Gastrocnemius medialis (tissue), 4 donors: ENCODE measurements around the gene ETV6. TPM values are rescaled to one million over a fixed set of nuclear protein-coding genes. Genes with fewer than 3 reads are reported as not detected.

Source experiments
- ATAC-seq, 2 donors: fragments of 150-250 bp; one replicate each; pipeline ENCODE4 v1.9.1; 2016
- DNase-seq, 2 donors: peaks; one replicate each; pipeline ENCODE4 v3.0.0-alpha.2; 2019
- H3K27ac ChIP-seq, 4 donors: fragments of 200-600 bp; sonication (generic); 1 replicate in 1 of 4; 2 replicates in 3 of 4; pipeline ENCODE4 v1.5.1; 2016 to 2018; ENCODE audit warnings: mild to moderate bottlenecking in 2 of 4, moderate library complexity in 1 of 4
- H3K27me3 ChIP-seq, 3 donors: fragments of 200-600 bp; sonication (generic) in 2 of 3; 1 replicate in 1 of 3; 2 replicates in 2 of 3; pipeline versions ENCODE4 v1.5.1 to v1.6.0; 2016 to 2019; ENCODE audit warnings: mild to moderate bottlenecking in 1 of 3, moderate library complexity in 1 of 3
- H3K36me3 ChIP-seq, 2 donors: fragments of 200-600 bp; sonication (generic) in 1 of 2; one replicate each; pipeline ENCODE4 v1.5.1; 2017 to 2018
- H3K4me1 ChIP-seq, 2 donors: fragments of 200-600 bp; sonication (generic) in 1 of 2; one replicate each; pipeline ENCODE4 v1.5.1; 2016 to 2017; ENCODE audit warnings: mild to moderate bottlenecking in 2 of 2
- H3K4me3 ChIP-seq, 4 donors: fragments of 200-600 bp; sonication (generic) in 3 of 4; 1 replicate in 1 of 4; 2 replicates in 3 of 4; pipeline ENCODE4 v1.5.1; 2016 to 2019; ENCODE audit warnings: mild to moderate bottlenecking in 2 of 4
- H3K9me3 ChIP-seq, 3 donors: fragments of 200-600 bp; sonication (generic) in 2 of 3; 1 replicate in 1 of 3; 2 replicates in 2 of 3; pipeline ENCODE4 v1.5.1; 2016 to 2019
- POLR2A ChIP-seq, 2 donors: fragments of 450-650 bp; IDR thresholded peaks; one replicate each; pipeline ENCODE4 v1.6.1; 2017; ENCODE audit warnings: antibody characterized with exemption in 2 of 2, mild to moderate bottlenecking in 2 of 2, moderate library complexity in 2 of 2
- in situ Hi-C, 4 donors: fragments of 200-750 bp; cut with MboI; loops; one replicate each; pipeline versions ENCODE4 v1.15.0 to v1.8.0; 2017; ENCODE audit warnings: low sequenced_read_pairs in 4 of 4
- intact Hi-C: fragments of 100-400 bp; cut with DNase I; formaldehyde crosslinking; loops from one replicate; pipeline ENCODE4 v1.15.1; 2023; ENCODE audit warnings: low total_unique reads
- total RNA-seq, 4 donors: library from RNA; depleted of rRNA; stranded (reverse); fragments of >200 nt; gene quantifications; one replicate each; pipeline versions ENCODE4 v1.1.0 to v1.2.3, GENCODE V29; 2016
- TF ChIP-seq, protein P1 (sequence below), 5 experiments: fragments of 450-650 bp in 3 of 5; fragments of 200-600 bp in 2 of 5; sonication (generic) in 2 of 5; IDR thresholded peaks in 4 of 5; conservative IDR thresholded peaks in 1 of 5; 1 replicate in 4 of 5; 2 replicates in 1 of 5; pipeline ENCODE4 v1.5.1; 2016 to 2019; ENCODE audit warnings: antibody characterized with exemption in 5 of 5, mild to moderate bottlenecking in 3 of 5, moderate library complexity in 3 of 5

Gene ETV6
- total RNA-seq, 4 donors from 2014 or later, result 2.8 to 5.9 (median 3.3) TPM

DNA sequence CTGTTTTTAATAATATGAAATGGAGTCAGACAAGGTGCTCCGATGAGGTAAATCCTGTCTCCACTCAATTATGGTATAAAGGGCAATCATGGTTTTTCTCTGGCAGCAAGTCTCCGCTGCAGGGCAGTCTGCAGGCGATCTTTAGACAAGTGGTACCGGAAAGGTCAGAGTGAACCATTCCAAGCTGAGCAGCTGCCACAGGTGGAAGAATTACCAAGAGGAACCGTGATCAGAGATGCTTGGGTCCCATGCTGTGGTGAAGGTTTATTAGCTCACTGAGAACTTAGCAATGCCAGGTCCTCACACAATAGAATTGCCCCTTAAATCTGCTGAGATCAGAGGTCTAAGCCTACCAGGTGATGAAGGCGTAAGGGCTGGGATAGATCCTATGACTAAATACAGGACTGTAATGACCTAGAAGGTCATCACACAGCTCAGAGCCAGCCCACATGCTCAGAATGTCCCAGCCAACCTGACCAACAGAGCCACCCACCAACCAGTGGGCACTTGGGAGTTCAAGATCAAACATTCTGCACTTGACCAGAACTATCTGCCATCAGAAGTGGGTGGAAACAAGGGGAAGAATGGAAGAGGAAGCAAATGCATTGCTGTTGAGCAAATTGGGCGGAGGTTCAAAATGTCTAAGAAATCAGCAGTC is 246.1 kb downstream of the ETV6 start:
- Histone ChIP-seq H3K4me3 (no peak overlapping the region), H3K4me1 (no peaks in the 10 kb centered on the region), H3K9me3 (no peaks in the 10 kb centered on the region), H3K27ac (no peak overlapping the region), H3K27me3 (no peaks in the 10 kb centered on the region), H3K36me3 (no peaks in the 10 kb centered on the region)
- in situ Hi-C loops, result loop anchor here in 1 of 4 donors (25.0 kb wide), 1 partner anchor 92 kb away; no protein-coding TSS in a partner anchor
- TF ChIP-seq, protein P1, sequence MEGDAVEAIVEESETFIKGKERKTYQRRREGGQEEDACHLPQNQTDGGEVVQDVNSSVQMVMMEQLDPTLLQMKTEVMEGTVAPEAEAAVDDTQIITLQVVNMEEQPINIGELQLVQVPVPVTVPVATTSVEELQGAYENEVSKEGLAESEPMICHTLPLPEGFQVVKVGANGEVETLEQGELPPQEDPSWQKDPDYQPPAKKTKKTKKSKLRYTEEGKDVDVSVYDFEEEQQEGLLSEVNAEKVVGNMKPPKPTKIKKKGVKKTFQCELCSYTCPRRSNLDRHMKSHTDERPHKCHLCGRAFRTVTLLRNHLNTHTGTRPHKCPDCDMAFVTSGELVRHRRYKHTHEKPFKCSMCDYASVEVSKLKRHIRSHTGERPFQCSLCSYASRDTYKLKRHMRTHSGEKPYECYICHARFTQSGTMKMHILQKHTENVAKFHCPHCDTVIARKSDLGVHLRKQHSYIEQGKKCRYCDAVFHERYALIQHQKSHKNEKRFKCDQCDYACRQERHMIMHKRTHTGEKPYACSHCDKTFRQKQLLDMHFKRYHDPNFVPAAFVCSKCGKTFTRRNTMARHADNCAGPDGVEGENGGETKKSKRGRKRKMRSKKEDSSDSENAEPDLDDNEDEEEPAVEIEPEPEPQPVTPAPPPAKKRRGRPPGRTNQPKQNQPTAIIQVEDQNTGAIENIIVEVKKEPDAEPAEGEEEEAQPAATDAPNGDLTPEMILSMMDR (IDR thresholded peaks at IDR 0.05 in 4 of 5, conservative IDR thresholded peaks at IDR 0.05 in 1 of 5), result no peak
- TF ChIP-seq POLR2A (IDR thresholded peaks at IDR 0.05), result no peak
- intact Hi-C loops, result loop anchor here (10.0 kb wide), 1 partner anchor 139 kb away; no protein-coding TSS in a partner anchor
- no peak for DNase-seq
- no peak for ATAC-seq

GRCh38 chr12:11896417-11896929 is 247.0 kb downstream of the ETV6 start:
- no peaks in the 10 kb centered on the region for H3K9me3 ChIP-seq
- intact Hi-C loops, result loop anchor here (10.0 kb wide), 1 partner anchor 138 kb away; no protein-coding TSS in a partner anchor
- in situ Hi-C loops, result loop anchor here in 1 of 4 donors (25.0 kb wide), 1 partner anchor 91 kb away; no protein-coding TSS in a partner anchor
- no peaks in the 10 kb centered on the region for H3K4me1 ChIP-seq
- no peak overlapping the region for H3K4me3 ChIP-seq
- no peak for DNase-seq
- H3K27ac ChIP-seq, result no peak overlapping the region
- H3K36me3 ChIP-seq, result no peaks in the 10 kb centered on the region
- TF ChIP-seq POLR2A (IDR thresholded peaks at IDR 0.05), result no peak
- TF ChIP-seq, protein P1 (IDR thresholded peaks at IDR 0.05 in 4 of 5, conservative IDR thresholded peaks at IDR 0.05 in 1 of 5), result no peak
- no peak for ATAC-seq
- no peaks in the 10 kb centered on the region for H3K27me3 ChIP-seq

DNA sequence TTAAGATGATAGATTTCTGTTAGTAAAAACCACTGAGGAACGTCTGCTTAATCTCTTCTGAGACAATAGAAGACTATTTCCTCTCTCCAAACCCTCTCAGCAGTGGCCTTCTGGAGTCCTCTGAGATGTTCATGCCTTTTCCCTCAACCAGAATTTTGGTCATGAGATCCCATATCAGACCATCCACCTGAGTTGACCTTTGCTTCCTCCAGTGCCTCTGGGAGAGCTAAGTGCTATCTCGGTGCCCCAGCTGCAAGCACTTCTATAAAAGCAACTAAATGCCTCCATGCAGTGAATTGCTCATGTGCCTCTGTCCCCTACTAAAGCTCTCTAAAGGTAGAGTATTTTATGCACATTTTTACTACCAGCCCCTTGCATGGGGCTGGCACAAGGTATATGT is 248.4 kb downstream of the ETV6 start:
- H3K4me3 ChIP-seq, result no peak overlapping the region
- no peak for TF ChIP-seq POLR2A (IDR thresholded peaks at IDR 0.05)
- TF ChIP-seq, protein P1 (IDR thresholded peaks at IDR 0.05 in 4 of 5, conservative IDR thresholded peaks at IDR 0.05 in 1 of 5), result no peak
- H3K9me3 ChIP-seq, result no peaks in the 10 kb centered on the region
- no peak for ATAC-seq
- H3K4me1 ChIP-seq, result no peaks in the 10 kb centered on the region
- in situ Hi-C loops, result loop anchor here in 1 of 4 donors (25.0 kb wide), 1 partner anchor 89 kb away; no protein-coding TSS in a partner anchor
- intact Hi-C loops, result loop anchor here (10.0 kb wide), 1 partner anchor 137 kb away; no protein-coding TSS in a partner anchor
- H3K36me3 ChIP-seq, result no peaks in the 10 kb centered on the region
- no peak overlapping the region for H3K27ac ChIP-seq
- DNase-seq, result no peak
- H3K27me3 ChIP-seq, result no peaks in the 10 kb centered on the region

DNA sequence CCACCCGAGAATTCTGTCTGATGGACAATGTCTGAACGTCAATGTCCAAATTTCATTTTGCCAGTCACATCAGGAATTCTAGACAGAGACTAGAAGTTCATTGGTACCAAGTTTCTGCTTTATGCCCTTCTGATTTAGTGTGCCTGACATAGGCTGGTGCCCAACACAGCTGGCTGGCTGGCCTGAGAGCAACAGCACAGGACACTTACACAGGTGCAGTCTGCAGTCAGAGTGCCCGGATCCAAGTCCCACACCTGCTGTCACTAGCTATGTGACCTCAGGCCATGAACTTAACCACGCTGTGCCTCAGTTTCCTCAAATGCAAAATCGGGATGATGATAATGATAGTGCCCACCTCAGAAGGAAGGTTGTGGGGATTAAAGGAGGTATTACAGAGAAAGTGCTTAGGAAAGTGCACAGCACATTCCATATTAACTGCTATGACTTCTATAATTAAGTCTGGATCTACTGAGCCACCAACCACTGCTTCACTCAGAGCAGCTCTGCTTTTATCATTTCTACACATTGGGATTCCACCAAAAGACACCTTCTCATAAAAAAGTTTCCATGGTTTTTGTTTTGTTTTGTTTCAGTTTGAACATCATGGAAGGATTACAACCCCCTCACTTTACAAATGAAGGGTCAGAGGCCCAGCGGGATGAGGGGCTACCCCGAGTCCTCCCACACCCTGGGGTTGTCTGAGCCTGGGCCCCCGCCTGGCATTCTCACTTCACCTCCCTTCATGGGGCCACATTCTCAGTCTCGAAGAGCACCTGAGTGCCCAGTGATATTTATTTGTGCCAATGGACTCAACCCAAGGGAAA is 252.4 kb downstream of the ETV6 start:
- intact Hi-C loops, result no loop called here
- H3K36me3 ChIP-seq, result no peaks in the 10 kb centered on the region
- in situ Hi-C loops, result no loop called here
- no peak for ATAC-seq
- no peak overlapping the region for H3K27ac ChIP-seq
- H3K9me3 ChIP-seq, result no peaks in the 10 kb centered on the region
- no peak for DNase-seq
- TF ChIP-seq, protein P1 (IDR thresholded peaks at IDR 0.05 in 4 of 5, conservative IDR thresholded peaks at IDR 0.05 in 1 of 5), result no peak
- TF ChIP-seq POLR2A (IDR thresholded peaks at IDR 0.05), result no peak
- H3K4me1 ChIP-seq, result no peaks in the 10 kb centered on the region
- no peak overlapping the region for H3K4me3 ChIP-seq
- H3K27me3 ChIP-seq, result no peaks in the 10 kb centered on the region
